HG02840 (cell line): Measurements from ENCODE around the gene PDX1.

Source experiments
- ATAC-seq: cut with Tn5 transposase; IDR thresholded peaks from one replicate; pipeline ENCODE4 v1.9.1; 2021; ENCODE audit warnings: mild to moderate bottlenecking, moderate library complexity, moderate number of reproducible peaks; ENCODE audit not compliant: unreplicated experiment, low FRiP score

The PDX1 gene

DNA sequence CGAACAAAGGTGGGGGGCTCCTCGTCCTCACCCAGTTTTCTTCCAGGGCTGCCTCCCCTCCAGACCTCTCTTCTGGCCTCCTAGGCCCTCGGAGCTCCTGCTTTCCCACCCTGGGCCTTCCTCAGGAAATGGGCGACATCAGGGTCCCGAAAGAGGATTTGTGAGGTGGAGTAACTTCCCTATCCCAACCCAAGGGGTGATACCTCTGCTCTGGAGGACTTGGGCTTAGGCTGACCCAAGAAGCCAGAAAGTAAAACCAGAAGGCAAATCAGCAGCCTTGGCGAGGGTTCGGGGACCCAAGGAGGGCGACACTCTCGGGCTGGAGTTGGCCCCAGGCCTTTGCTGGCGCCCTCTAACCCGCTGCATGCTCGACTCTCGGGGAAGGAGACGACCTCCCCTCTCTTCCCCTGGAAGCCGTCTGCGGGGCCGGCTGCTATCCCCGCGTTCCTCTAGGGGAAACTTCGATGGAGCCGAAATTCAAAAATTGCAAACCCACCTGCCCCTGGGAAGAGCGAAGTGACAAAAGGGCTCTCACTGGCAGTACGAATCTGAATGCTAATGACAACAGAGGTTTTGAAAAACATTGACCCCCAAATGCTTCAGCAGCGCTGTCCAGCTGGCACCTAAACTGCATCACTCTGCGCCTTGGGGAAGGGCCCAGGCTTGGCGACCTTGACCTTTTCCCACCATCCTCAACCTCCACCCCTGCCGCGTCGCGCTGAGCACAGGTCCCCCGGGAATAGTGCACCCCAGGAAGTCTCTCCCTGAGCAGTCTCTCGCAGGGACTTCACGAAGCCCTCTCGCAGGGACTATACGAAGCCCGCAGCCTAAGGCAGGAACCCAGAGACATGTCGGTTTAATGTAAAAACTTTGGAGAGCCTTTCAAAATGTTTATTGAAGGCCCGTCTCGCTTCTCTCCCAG, 2.4 kb downstream of the PDX1 start:
- no peak for ATAC-seq

- ATAC-seq, result no peak
Observed at GRCh38 chr13:27922883-27923612, 3.2 kb downstream of the PDX1 start.

DNA sequence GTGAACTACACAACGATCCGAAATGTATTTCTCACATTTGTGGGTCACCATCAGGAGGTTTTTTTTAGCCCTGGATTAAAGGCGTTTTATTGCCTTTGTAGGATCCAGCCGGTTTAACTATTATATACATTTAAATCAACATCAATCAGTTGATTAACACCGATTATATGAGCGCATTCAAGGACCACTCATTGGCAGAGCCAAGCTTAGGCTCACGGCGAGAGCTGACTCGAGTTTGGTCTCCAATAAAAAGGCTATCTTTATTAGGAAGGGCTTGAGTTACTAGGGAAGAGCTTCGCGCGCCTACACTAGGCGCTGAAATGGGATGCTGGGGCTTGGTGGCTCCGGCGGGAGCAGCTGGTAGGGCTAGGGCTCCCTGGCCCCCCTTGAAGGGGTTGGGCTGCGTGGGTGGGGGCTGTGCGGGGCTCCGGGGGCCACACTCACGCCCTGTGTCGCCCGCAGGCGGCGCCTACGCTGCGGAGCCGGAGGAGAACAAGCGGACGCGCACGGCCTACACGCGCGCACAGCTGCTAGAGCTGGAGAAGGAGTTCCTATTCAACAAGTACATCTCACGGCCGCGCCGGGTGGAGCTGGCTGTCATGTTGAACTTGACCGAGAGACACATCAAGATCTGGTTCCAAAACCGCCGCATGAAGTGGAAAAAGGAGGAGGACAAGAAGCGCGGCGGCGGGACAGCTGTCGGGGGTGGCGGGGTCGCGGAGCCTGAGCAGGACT, 4.2 kb downstream of the PDX1 start:
- no peak for ATAC-seq

GRCh38 chr13:27924529-27925141, 4.8 kb downstream of the PDX1 start:
- ATAC-seq, result no peak

GRCh38 chr13:27925220-27925991, 5.6 kb downstream of the PDX1 start:
- no peak for ATAC-seq

DNA sequence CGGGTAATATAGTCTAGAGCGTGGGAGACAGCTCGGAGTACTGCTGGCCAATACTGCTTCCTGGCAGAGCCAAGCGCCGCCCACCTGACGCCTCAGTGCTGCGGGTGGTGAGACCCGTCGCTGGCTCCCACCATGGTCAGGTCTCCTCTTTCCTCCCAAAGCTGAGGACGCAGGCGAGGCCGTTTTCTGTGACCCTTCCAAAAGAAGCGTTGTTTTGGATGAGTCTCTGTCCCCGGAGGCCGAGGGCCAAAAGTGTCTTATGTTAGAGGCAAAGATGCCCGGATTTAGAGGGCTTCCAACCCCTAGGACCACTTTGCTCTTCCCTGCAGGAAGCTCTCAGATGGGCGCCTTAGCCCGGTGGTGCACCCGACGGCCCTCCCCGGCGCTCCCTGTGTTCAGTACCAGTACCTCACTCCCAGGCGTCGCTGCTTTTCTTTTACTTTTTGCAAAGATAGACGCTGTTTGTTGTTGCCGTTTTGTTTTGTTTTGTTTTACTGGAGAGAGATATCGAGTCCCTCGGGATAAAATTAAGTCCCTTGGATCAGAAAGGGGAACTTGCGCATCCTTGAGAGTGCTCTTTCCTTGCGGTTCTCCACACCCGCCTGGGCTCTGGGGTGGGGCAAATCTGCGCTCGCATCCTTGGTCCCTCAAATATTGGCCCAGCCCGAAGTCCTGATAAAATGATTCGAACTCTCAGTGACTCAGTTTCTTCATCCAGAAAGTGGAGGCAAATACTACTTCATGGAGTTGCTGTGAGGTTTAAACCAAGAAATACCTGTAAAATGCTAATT, 7.0 kb downstream of the PDX1 start:
- no peak for ATAC-seq

DNA sequence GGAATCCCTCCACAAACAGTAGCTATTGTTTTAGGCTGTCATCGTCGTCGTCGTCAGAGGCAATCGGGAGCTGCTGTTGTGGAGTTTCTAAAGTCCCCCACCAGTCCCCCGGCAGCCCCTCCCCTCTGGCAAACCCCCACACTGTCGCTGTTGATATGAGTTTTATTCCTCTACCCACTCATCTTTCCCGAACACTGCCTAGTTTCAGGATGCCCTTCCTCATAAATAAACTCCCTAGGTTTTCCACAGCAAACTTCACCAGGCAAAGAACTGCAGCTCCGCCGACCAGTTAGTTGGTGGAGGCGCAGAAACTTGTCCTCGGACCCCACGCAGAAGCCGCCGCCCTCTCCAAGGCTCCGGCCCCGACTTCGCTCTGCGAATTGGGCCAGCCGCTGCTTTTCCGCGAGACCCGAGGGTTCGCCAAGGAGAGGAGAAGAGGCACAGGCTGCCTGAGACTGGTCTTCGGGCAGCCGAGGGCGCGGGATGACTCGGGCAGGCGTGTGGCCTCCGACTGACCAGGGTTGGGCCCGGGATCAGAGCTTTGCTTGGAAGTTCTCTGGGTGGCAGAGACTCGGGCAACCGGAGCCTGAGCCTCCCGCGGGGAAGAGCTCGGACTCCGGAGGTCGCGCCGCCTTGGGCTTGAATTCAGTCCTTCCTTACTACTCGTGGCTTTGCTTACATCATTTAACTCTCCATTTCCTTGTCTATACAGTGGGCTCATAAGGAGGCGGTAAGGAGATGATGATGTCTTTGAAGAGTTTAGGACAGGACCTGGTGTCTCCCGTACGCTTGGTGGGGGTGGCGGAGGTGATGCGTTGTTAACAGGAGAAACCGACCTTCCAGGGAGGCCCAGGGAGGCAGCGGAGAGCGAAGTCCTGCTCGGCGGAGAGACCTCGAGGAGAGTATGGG, 7.9 kb downstream of the PDX1 start:
- ATAC-seq, result no peak

DNA sequence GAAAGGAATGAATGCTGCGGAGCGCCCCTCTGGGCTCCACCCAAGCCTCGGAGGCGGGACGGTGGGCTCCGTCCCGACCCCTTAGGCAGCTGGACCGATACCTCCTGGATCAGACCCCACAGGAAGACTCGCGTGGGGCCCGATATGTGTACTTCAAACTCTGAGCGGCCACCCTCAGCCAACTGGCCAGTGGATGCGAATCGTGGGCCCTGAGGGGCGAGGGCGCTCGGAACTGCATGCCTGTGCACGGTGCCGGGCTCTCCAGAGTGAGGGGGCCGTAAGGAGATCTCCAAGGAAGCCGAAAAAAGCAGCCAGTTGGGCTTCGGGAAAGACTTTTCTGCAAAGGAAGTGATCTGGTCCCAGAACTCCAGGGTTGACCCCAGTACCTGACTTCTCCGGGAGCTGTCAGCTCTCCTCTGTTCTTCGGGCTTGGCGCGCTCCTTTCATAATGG, 8.6 kb downstream of the PDX1 start:
- ATAC-seq, result no peak

DNA sequence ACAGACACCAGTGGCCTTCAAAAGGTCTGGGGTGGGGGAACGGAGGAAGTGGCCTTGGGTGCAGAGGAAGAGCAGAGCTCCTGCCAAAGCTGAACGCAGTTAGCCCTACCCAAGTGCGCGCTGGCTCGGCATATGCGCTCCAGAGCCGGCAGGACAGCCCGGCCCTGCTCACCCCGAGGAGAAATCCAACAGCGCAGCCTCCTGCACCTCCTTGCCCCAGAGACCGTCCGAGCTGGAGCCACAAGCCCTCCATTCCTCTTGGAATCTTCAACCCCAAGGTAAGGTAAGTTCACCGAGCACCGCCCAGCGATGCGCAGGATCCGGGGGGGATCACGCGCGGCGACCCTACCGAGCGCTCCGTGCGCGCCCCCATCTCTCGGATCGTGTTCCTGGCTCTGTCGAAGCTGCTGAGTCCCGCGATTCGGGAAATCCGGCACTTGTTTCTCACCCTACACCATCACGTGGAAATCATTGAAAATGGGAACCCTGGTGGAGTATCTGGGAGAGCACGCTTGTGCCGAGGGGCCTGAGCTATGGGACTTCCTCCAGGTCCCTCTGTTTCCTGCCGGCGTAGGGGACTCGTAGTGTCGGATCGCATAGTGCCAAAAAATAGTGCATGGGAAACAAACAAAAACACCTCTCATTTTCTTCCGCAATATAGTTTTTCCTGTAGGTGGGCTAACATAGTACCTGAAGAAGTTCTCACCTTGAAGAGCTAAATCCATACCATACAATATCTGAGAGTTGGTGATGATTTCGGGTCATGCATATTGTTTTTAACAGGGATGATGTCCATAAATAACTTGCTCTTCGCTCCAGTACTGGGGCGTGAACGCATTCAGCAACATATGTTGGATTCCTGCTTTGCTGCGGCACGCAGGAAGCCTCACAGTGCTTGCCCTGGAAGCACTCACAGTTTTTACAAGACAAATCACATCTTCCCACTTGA, 9.3 kb downstream of the PDX1 start:
- ATAC-seq, result no peak

GRCh38 chr13:27929868-27930267, 10.1 kb downstream of the PDX1 start:
- no peak for ATAC-seq

- no peak for ATAC-seq
Observed at GRCh38 chr13:27933118-27933517, 13.3 kb downstream of the PDX1 start.

- ATAC-seq, result no peak
Observed at GRCh38 chr13:27933580-27934328, 14.0 kb downstream of the PDX1 start.

- ATAC-seq, result no peak
Observed at GRCh38 chr13:27942972-27943371, 23.2 kb downstream of the PDX1 start.

- no peak for ATAC-seq
Observed at GRCh38 chr13:27952876-27953675, 33.3 kb downstream of the PDX1 start.

DNA sequence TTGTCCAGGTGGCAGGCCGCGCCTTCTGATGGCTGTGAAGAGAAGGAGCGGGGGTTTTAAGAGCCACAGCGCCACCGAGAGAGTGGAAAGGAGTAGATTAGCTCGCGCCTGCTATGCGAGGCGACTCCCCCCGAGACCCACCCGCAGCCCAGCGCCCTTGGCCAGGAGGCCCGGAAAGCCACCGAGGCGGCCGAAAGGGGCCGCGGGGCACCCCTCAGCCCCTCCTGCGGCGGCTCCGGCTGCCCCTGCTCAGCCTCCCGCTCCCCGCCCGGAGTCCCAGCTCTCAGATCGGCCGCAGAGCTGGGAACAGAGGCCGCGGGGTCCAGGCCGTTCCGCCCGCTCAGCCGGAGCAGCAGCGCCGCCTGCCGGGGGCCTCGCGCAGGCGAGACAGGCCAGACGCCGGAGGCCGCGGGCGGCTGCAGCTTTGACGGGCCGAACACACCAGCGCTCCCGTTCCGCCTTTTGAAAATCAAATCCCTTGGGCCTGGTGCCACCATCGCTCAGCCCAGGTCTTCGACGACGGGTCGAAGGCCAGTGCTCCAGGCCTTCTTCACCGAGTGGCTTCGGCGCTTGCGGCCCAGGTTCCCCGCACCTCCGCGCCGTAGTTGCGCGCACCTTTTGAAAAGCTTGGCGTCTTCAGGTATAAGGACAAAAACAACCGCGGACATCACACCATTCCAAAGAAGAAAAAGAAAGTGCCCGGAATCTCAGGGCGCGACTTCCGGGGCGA, 34.0 kb downstream of the PDX1 start:
- ATAC-seq, result no peak
